Measurements from ENCODE around the gene AGAP9.
"Not testable (repeated sequence)": the region's sequence is repeated elsewhere in the genome, so short reads cannot be mapped to it uniquely, and the experiment has no call there.

The AGAP9 gene

DNA sequence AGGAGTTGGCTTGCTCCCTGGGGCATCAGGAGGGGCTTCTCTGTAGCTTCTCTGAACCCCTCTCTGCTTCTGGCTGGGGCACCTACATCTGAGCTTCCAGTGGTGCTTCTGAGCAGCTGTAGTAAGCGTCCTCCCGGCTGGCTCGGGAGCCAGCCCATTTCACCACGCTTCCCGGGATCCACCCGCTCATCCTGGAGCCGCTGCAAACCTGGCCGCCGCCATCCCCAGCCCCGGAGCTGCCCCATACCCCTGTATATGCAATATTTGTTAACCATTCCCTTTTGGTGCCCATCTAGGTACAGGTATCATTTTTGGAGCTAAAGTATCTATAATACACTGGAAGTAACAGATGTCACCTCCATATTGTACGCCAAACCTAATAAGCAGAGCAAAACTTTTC lies 38.7 kb downstream of the AGAP9 start:
- DNase-seq, result not testable (repeated sequence)

DNA sequence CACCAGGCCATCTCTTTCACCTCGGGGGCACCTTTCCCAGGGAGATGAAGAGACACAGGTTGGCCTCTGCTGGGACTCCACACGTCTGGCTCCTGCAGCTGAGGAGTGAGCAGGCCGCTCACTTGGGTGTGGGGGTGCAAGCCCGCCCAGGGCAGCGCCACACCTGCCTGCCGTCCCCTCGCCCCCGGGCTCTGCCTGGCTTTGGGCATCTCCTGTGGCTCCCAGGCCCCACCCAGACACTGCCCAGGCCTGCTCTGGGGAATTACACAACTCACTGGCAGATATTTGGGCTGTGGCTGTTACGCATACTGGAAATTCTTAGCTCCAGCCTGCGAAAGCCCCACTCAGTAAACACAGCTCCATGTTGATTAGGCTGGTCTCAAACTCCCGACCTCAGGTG lies 39.5 kb downstream of the AGAP9 start, which contains the start of gene ANXA8:
Gene ANXA8, minus strand, starts transcription at position 193 of the 400 bp plus-strand sequence. Its CDS starts 182 bp downstream, at position 11.
- DNase-seq, result not testable (repeated sequence)

DNA sequence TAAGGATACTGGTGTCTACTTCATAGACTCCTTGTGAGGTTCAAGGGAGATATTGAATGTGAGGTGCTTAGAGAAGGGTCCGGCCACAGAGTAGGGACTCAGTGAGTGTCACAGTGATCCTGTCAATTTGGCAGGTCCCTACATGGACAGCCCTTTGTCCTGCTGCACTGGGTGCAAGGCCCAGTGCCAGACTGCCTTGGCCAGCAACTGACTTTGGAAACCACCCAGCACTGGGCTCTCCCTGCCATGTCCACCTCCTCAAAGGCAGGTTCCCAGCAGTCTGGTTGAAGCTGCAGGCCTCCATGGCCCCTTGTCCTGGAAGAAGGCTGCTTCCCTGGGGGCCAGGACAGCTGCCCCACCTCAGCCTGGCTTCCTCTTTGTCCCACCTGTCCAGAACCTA lies 41.1 kb downstream of the AGAP9 start:
- DNase-seq, result not testable (repeated sequence)

DNA sequence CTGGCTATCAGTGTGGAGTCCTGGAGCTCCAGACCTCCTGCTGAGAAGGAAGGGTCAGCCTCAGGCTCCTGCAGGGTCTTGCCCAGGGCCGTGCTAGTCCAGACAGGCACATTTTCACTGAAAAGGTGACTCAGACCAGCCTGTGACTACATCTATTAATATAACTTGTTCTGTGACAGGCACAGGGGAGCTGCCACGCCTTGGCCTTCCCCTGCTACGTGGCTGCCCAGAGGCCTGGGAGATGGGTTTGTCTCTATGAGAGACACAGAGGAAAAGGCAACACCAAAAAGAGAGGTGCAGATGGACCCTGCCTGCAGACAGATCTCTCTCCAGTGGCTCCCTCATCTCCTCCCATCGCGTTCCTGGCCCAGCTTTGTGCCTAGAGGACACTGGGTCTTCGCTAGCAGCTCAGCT lies 41.7 kb downstream of the AGAP9 start:
- DNase-seq, result not testable (repeated sequence)

DNA sequence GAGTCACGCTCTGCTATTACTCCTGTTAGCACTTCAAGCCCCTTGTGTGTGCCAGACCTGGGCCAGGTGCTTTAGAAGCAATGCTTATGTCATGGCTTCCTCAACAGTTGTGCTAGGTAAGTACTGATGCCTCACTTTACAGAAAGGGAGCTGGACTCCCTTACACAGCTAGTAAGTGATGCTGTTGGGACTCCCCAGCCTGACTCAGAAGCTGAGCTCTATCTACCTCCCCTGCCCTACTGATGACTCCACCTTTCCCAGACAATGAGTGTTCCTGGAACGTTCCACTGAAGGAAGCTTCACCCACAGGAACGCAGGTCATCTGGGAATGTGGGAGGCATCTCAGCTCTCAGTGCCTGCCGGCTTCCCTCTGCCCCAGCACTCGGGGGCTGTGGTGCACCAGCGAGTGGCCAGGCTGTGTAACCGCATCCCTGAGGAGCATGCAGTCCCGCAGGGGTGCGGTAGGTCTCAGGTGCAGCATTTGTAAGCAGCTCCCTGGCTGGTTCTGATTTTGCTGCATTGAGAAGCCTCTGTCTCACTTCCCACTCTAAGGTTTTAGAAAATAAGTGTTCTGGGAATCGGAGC lies 42.2 kb downstream of the AGAP9 start:
- peak; percentile 73 for DNase-seq

DNA sequence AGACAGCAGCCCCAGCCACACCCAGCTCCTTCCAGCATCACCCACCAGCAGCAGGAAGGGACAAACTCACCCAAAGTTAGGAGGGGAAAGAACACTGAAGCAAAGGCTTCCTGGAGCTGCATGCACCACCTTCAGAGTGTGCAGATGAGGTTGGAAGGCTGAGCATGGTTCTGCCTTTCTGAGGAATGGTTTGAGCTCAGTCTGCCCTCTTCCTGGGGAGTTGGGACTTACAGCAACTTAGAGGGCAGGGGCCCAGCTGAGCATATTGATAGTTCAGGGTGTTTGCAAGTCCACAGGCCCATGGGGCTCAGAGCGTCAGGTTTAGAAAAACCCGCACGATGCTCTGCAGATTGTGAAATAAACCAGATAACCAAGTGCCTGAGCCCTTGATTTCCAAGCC lies 43.3 kb downstream of the AGAP9 start:
- not testable (repeated sequence) for DNase-seq

DNA sequence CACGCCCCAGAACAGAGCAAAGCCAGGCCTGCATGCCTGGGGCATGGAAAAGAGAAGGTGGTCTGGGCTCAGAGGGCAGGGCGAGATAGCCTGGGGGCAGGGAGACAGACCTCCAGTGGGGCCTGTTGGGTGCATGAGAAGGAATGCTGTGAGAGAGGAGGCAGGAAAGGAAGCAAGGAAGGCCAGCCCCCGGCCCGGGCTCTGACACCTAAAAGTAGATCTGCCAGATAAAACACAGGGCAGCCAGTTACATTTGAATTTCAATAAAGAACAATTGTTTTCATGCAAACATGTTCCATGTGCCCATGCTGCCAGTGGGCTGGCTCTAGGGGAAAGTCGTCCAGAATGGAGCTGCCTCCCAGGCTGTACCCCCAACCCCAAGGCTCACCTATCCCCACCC lies 45.3 kb downstream of the AGAP9 start:
- not testable (repeated sequence) for DNase-seq

DNA sequence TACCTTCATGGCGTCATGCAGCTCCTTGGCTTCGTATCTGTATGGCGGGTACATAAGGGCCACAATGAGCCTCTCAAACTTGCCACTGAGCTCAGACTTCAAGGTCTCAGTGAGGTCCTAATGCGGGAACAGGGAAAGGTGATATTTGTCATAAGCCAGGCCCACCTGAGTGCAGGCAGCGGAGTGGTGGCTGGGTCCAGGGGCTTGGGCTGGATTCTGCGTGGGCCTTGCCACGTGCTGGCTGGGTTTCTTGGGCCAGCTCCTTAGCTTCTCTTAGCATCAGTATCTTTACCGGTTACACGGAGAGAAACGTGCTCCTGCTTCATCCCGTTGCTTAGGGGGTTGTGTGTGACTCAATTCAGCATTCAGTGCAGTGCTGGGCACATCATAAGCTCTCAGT lies 46.4 kb downstream of the AGAP9 start:
- DNase-seq, result not testable (repeated sequence)

DNA sequence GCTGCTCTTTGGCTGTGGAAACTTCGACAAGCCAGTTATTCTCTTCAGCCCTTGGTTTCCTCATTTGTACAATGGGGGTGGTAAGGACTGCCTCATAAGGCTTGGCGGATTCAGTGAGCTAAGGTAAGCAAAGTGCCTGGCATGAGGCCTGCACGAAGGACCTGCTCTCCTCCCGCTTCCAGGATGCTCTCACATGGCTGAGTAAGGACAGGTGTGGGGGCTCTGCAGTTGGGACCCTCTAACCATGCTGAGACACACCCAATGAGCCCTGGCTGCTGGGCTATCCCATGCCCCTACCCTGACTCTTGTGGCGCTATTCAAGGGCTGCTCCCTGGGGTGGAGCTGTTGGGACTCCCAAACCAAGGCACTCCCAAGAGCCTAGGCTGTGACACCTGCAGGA lies 48.3 kb downstream of the AGAP9 start:
- not testable (repeated sequence) for DNase-seq

DNA sequence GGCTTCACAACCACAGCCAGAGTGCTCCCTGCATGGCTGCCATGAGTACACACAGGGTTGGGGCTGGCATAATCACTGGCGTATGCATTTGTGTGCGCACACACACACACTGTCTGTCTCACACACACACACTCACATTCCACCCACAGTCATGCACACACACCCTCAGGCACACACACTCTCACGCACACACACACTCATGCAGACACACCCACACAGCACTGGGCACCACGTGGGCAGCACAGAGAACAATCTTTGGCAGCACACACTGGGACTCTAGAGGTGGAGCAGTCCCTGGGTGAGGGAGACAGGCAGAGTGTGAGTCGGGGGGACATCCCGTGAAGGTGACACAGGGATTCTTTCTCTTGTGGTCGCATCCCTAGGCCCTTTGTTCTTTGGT lies 49.9 kb downstream of the AGAP9 start:
- DNase-seq, result not testable (repeated sequence)

DNA sequence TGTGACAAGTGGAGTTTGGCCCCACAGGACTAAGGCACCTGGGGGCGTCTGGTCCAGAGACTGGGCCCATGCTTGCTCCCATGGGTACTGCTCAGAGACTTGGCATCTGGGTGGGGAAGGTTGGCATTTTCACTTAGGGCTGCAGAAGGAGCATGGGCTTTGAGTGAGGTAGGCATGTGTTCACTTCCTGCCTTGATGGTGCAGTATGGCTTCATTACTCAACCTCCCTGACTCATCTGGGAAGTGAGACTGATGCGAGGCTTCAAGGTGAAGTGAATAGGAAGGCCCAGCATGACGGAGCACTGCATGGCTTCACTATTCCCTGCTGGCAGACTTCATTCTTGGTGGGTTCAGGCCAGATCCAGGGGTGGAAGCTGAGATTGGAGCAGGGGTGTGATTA lies 50.8 kb downstream of the AGAP9 start:
- DNase-seq, result not testable (repeated sequence)

DNA sequence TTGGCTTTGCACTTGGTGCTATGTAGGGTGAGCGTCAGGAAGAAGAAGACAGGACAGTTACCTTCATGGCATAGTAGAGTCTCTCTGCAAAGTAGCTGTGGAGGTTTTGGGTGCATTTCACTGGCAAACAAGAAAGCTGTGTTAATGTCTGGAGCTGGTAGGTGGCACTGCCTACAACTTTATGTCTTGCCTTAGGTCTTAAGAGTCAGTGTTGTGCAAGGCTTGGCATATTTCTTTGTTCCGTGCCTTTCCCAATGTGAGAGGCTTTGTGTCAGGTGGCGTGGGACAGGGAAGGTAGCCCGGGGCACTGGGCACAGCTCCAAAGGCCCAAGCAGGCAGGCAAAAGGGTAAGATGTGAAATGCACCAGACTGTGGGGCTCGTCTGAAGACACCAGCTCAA lies 51.4 kb downstream of the AGAP9 start:
- DNase-seq, result not testable (repeated sequence)

DNA sequence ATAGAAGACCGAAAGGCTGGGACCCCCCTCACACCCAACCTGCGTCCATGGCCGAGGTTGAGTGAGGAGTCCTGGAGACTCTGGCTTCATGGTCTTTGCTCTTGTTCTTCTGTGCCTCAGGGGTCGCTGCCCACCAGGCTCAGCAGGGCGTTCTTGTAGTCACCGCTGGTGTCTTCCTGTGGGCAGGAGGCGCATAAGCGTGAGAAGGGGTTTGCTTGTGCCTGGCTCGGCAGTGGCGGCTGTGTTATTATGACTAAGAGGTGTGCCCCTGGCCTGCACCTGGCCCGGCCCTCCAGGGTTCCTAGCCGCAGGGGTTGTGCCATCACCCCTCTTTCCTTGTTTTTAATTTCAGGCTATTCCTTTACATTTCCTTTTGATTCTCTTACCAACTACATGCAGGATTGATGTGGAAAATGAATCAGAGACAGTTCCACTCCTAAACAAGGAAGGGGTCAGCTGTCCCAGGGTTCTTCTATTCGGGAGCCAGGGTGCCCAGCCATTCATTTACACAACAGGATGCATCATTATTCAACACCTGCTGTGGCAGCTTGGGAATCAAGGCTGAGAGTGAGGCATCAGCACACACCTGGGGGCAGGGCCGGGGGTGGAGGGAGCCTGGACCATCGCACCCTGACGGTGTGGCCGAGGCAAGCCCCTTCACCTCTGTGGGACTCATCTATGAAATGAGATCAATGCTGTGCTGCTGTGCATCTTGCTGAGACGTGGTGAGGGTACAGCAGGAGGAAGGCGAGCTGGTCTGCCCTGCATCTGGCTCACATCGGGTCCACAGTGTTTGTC lies 54.5 kb downstream of the AGAP9 start:
- not testable (repeated sequence) for DNase-seq

DNA sequence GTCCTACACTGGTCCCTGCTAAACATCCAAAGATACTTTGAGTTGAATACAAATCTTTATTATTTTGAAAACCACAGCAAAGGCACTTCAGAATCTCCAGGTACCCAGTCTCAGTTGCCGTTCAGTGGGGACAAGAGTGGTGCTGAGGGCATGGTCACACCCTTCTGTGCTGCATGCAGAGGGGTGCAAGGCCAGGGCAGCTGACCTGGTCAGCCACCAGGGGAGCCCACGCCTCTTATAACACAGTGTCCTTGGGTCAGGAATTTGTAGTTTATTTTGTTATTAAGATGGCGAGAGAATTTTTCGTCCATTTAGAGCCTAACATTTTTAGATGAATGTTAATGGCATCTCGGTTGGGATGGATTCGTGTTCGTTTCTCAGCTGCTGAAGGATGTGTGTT lies 55.5 kb downstream of the AGAP9 start:
- DNase-seq, result not testable (repeated sequence)

DNA sequence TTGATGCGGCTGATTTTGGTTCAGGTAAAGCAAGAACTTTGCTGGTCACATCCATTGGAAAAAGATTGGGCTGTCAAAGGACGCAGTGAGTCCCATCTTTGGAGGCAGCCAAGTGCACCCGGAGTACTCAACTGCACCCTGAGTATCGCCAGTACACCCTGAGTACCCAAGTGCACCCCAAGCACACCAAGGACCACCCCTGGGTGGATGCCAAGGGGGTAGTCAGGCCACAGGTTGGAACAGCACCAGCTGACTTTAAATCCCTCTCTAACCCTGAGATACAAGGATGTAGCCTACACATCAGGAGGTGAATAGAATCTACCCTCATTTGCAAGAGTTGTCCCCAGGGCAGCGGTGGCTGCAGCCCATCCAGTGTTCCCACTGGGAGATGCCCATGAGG lies 56.0 kb downstream of the AGAP9 start:
- DNase-seq, result not testable (repeated sequence)

DNA sequence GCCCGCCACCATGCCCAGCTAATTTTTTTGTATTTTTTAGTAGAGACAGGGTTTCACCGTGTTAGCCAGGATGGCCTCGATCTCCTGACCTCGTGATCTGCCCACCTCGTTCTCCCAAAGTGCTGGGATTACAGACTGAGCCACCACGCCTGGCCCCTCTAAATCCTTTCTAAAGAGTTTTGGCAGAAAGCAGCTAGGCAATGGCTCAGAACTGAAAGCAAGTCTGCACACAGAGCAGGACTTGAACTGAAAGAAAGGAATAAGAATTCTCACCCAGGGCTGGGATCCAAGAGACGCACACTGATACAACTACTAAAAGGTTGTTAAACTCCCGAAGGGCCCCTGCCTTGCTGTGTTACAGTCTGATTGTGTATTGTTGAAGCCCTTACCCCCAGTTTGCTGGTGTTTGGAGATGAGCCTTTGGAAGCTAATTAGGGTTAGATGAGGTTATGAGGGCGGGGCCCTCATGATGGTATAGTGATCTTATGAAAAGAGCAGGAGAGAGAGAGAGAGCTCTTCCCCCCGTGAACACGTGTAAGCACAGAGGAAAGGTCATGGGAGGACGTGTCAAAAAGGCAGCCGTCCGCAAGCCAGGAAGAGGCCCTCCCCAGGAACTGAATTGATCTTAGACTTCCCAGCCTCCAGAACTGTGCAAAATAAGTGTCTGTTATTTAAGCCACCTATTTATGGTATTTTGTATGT lies 58.1 kb downstream of the AGAP9 start:
- not testable (repeated sequence) for DNase-seq

DNA sequence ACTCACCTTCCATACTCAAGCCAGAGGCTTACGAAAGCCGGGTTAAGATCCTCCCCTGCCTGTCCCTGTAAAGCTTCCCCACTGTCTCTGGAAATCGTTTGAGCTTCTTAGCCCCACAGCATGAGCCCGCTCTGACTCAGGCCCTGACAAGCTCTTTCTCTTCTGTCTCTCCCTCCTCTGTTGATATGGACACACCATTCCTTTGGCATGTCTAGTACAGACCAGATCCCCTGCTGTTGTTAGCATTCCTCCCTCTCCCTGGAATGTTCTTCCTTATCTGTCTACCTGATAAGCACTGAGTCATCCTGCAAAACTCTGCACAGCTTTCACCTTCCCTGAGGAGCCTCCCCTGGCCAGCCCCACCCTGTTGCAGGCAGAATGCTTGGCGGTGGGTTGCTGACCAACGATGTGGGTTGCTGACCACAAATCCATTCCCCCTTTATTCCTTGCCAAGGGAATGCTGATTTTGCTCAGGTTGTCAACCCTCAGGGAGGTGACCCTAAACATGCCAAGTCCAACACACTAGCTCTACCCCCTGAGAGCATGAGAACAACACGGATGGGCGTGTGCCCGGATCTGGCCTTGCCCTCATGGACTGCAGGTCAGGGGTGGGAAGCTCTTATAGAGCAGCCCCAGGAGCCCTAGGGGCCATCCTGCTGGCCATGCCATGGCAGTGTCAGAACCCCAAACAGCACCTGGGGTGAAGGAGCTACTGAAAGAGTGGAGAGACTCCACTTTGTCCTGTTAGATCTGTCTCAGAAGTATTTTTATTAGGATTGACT lies 60.7 kb downstream of the AGAP9 start:
- not testable (repeated sequence) for DNase-seq

DNA sequence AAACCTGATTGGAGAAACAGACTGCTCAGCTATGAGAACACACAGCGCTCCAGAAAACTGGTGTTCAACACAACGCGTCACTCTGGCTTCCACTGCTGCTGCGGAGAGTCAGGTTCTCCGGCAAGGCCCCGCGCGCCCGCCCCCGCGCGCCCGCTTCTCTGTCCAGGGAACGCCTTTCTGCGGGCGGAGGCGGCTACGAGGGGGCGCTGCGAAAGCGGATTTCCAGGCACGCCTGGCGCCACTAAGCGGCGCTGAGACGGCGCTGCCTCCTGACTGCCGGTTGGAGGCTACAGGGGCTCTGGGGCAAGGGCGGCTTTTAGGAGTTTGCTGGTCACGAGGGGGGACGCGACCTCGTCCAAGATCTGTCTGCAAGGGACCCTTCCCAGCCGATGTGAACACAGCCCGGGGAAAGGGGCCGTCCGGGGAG lies 62.2 kb downstream of the AGAP9 start:
- DNase-seq, result peak; percentile 65

DNA sequence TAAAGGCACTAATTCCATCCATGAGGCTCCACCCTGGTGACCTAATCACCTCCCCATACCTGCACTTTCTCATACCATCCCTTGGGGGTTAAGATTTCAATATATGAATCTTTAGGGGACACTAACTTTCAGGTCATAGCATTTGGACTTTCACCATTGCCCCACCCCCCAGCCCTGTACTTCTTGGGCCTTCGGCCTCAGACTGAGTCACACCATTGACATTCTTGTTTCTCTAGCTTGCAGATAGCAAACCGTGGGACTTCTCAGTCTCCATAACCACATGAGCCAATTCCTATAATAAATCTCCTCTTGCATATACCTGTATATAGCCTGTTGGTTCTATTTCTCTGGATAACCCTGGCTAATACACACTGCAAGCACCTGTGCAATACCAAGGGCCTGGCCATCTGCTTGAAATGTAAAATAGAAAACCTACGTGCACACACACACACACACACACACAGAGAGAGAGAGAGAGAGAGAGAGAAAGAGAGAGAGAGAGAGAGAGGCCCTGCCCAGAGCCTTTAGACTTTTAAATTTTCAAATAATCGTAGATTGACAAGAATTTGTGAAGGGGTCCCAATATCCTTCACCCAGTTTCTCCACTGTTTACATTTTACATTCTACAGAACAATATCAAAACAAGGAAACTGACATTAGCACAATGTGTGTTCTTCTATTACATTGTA lies 64.8 kb downstream of the AGAP9 start:
- DNase-seq, result peak; percentile 72

DNA sequence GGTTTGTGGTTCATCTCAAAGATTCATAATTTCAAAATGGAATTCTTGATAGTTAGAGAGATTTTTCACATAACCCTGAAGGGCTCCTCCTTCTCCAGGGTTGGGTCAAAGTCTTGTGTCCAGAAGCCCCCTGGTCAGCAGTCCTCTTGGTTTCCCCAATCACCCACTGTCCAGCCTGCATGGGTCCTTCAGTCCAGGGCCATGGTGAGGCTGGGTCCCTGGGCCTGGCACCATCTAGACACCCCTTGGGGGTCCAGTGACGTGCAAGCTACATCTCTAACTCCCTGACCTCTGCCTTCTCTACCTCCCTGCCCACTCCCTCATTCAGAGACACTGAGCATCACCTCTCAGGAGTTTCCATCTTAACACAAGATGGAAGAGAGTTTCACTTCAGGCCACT lies 65.6 kb downstream of the AGAP9 start:
- DNase-seq, result no peak

DNA sequence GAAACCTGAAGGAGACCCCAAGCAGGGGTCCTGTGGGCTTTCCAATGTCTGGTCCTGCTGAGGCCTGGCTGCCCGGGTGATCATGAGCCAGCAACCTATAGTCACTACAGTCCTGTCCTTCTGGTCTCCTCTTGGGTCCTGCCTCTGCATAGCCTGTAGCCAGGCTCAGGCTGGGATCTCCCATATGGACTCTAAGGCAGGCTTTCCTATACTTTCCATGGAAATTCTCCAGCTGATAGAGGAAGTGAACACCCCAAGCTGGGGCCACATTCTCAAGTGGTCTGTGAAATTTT lies 66.0 kb downstream of the AGAP9 start:
- peak; percentile 29 for DNase-seq

DNA sequence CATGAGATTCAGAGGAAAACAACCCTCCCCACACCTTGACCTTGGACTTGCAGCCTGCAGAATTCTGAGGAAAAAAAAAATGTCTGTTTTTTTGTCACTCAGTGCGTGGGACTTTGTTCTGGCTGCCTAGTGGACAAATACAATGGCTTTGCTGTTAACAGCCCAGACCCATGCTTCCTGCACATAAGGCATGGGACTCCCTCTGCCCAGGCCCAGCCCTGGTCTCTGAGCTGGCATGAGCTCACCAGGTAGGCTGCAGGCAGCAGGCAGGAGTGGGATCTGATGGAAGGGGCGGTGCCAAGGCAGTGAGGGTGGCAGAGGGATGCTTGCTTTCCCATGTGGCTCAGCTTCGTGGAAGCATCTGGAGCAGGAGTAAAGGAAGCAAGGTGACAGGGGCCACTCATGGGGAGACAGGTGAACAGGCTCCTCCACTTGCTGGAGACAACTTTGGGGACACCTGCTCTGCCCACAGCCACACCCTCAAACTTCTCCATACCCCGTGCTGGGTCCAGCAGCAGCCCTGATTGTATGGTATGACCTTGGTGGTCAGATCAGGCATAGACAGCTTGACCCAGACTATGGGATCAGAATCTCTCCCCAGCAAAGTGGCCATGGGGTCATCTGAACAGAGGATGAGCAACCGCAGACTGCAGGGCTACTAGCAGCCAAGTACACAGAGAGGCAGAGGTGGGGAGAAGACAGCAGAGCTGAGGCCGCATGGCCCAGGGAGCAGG lies 66.5 kb downstream of the AGAP9 start:
- DNase-seq, result no peak
